Activated CD4-positive, CD25-positive, alpha-beta regulatory T cell (primary cell): ENCODE data around the gene ZBTB4.
A peak's percentile ranks its signal among the peaks of the same experiment; 100 is the strongest.

ENCODE experiments used
- DNase-seq, 4 experiments: peaks; one replicate each; lab custom pipeline; 2025; lab: John Stamatoyannopoulos, UW

Gene ZBTB4

DNA sequence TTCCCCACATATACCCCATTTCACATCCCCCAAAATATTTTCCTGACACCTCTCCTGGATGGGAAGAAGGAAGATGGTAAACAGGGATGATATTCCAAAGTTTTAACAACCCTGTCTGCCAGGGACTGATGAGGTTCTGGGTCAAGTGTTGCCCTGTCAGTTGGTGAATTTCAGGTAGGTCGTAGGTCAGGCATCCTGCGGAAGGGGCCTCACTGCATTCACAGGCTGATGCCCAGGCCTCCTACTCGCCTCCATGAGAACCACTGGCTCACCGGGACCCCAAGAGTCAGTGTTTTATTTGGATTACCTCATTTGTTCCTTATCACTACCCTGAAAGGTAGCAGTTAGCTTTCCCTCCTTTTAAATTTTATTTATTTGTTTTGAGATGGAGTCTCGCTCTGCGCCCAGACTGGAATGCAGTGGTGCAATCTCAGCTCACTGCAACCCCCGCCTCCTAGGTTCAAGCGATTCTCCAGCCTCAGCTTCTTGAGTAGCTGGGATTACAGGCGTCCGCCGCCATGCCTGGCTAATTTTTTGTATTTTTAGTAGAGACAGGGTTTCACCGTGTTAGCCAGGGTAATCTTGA lies 10.5 kb downstream of the ZBTB4 start:
- no peak for DNase-seq

DNA sequence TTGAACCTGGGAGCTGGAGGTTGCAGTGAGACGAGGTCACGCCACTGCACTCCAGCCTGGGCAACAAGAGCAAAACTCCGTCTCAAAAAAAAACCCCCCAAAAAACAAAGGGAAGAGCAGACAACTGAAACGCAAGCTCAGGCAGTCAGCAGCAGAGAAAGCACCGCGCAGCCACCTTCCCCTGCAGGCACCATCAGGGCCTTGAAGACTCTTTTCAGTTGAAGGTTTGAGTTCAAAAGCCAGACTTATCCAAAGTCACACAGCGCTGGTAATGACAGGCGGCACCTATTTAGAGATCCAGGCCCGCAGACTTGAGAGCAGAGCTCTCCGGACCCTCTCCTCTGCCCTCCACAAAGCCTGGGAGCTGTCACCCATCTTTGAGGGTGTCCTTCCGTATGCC lies 11.1 kb downstream of the ZBTB4 start:
- DNase-seq, result no peak

DNA sequence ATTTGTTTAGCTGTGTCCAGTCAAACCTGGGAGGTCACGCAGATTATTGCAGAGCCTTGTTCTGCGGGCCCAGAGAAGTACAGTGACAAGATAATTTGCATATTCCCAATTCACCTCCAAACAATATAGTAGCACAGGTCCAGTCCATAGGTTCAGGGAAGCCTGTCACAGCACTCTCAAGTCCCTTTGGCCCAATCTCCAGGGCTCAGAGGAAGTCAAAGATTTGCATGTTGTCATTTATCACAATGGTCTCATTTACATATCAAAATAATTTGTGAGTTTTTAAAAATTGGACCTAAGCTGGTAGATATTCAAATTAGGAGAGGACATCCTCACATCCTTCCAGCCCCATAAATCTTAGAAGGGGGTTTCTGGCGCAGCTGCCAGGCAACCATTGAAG lies 11.9 kb downstream of the ZBTB4 start:
- DNase-seq, result no peak

DNA sequence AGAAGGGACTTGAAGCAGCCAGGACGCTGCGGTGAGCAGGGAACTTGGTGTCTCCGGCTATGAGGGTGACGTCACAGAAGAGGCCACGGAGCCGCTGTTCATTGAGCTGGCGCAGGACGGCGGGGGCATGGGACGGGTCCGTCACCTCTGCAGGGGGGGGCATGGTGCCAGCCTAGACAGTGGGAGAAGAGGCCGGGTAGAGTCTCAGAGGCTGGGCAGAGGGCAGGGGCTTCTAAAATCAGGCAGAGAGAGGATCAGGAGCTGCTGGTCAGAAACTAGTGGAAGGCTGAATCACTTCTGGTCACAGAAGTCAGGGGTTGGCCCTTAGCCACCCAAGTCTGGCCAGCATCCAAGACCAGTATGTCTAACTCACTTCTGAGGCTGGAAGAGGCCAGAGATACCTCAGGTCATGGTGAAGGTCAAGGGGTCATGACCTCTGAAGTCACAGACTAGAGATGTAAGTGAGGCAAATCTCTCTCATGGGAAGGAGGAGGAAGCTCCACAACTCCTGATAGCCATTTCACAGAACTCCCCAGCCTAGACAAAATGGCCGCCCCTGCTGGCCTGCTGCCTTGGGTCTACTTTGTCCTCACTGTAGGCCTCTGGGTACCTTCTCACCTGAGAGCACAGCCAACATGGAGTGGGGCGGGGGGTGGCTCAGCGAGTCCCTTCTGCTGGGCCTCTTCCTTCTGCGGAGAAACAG lies 12.6 kb downstream of the ZBTB4 start:
- no peak for DNase-seq

DNA sequence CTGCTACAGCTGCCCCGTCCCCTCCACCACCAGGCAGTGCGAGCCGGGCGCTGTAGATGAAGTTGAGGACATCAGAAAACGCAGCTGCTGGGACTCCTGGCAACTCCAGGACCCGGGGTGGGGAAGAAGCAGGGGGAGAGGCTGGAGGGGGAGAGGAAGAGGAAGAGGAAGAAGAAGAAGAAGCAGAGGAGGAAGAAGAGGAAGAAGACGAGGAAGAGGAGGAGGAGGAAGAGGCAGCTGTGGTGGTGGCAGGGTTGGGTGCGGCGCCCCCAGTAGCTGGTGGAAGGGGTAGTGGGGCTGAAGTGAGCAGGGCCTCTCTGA lies 13.2 kb downstream of the ZBTB4 start:
- DNase-seq, result no peak

DNA sequence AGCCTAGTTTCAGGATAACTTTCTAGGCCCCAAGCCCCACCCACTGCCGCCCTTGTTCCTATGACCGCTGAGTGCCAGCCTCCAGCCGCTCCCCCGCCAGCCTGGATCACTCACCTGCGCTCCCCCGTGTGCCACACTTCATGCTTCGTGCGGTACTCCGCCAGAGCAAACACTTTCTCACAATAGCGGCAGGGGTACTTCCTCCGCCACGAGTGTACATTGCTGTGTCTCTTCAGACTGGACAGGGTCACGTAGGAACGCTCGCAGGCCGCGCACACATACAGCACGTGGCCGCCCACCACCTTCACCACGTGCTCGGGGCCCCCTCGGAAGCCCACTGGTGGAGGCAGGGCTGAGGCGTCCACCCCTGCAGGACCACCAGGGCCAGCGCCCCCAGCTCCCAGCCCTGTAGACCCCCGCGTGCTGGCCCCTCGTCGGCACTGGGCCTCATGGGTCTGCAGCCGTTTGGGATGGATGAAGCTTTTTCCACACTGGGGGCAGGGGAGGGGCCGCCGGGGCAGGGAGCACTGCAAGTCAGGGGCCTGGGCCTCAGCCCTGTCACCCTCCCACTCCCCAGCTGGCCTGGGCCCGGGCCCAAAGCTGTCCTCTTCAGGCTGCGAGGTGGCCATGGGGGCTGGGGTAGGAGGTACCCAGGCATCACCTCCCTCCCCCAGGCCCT lies 13.7 kb downstream of the ZBTB4 start:
- DNase-seq, result no peak

DNA sequence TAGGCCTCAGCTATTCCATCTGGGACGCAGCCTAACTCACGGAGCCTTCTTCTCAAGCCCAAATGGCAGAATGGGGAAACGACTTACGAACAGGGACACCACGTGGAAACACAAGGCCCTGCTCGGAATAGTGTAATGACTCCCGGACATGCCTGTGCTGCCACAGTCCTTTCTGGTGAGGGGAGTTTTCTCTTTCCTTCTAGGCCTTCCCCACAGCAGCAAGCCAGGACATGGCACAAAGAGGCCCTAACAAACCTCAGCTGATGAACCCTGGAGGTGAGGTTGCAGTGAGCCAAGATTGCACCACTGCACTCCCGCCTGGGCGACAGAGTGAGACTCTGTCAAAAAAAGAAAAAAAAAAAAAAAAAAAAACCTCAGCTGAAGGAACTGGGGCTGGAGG lies 15.3 kb downstream of the ZBTB4 start:
- DNase-seq, result no peak

DNA sequence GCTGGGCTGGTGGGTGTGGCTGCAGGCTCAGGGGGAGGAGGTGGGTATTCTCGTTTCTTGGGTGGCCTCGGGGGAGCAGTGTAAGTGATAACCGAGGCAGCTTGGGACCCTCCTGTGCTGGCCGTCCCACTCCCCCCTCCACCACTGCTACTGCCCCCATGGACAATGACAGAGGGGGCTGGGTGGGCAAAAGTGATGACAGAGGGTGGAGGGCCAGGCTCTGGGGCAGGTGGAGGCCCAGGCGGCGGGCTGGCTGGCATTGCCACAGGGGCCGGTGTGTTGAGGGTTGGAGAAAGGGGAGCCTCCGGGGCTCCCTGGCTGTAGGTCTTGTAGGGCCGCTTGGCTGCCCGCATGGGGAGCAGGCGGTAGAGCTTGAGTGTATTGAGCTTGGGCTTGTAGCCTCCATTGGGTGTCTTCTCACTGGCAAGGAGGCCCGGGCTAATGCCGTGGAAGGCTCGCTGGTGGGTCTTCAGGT lies 16.0 kb downstream of the ZBTB4 start:
- no peak for DNase-seq

DNA sequence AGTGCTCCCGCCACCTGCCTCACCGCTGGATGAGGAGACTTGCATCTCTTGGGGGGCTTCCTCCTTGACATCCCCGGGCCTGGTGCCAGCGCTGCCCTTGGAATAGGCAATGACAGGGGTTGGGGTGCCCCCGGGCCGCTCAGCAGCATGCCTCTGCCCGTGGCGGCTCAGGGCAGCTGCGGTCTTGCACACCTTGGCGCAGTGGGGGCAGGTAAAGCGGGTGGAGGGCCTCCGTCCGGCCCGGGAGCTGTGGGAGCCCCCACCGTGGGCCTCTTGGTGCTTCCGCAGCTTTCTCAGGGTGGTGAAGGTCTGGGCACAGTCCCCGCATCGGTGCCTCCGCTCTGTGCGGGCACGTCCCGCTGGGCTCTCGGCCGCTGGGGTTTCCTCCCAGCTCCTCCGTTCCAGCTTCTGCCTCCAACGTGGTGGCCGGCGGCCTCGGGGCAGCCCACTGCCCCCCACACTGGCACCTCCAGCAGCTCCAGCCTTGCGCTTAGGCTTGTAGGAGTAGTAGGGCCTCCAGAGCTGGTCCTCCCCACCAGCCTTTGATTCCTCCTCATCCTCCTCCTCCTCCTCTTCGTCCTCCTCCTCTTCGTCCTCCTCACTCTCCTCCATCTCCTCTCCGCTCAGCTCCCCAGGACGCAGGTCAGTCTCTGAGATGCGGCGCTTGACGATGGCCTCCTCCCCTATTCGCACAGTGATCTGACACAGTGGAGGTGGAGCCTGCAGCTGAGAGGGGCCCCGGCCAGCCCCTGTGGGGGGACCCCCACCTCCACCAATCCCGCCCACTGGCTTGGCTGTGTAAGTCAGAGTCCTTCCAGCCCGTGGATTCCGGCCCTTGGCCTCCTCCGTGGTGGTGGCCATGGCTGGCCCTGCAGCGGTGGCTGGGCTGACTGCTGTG lies 16.7 kb downstream of the ZBTB4 start:
- DNase-seq, result no peak

DNA sequence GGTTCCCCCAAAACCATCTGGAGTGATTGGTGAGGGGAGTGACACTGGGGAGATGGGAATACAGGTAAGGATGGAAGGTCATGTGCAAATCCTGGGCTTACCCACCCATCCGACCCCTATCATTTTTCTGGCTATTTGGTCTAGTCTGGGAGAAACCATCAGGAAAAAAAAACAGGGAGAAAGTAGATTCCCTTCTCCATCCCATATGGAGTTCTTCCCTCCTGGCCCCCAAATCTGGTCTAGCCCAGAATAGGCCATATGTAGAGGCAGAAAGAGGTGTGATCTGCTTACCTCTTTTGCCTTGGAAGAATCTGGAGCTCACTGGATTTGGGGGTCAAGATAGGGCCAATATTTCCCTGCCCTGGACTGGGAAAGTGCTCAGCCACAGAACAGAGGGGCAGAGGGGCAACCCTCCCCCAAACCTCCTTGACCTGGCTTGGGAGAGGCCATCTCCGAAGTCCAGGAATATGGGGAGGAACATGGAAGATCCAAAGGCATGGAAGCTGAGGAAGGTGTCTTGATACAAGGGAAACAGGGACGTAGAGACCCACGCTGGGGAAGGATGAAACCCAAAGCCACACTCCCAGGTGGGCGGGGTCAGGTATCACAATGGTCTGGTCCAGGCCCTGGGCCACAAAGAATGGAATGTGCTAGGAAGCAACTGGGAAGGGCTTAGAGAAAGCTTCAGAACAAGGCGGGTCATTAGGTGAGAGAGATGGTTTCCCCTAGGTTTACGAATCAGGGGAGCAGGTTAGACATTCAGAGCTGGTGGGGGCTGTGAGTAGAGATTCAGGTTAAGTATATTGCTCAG lies 18.4 kb downstream of the ZBTB4 start:
- DNase-seq, result no peak

DNA sequence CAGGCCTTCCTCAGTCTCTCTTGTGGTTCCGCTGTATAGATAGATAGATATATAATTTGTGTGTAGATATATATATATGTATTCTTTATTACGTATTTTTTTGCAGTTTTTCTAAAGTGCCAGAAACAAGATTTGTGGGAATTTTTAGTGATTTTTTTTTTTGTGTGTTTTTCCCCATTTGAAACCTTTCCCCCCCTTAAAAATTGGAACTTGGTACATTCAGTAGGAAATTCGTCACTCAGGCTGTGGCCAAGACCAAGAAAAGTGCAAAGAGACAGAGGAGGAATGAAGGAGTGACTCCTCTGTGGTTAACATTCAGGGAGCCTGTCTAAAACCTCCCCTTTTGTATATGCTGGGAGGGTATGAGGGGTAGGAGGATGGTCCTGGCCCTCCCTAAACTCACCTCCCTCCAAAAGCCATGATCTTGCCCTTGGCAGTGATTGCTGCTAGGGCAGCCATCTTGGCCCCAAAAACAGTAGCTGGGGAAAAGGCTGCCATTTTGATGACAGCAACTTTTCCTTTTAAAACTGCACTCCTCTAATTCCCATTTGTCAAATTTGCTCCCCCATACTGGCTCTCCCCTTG lies 19.4 kb downstream of the ZBTB4 start:
- DNase-seq, result no peak

DNA sequence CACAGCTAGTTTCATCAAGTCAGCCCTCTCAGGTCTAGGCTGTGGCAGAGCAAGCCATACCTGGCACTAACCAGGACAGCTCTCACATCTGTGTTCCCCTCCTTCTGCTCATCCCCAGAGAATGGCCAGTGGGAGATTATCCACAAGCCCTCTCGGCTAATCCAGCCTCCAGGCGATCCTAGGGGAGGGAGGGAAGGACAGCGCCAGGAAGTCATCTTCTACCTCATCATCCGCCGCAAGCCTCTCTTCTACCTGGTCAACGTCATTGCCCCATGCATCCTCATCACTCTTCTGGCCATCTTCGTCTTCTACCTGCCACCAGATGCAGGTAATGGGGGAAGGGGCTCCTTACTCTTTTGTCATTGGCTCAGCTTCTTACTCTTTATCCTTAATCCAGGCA lies 31.0 kb downstream of the ZBTB4 start:
- no peak for DNase-seq

DNA sequence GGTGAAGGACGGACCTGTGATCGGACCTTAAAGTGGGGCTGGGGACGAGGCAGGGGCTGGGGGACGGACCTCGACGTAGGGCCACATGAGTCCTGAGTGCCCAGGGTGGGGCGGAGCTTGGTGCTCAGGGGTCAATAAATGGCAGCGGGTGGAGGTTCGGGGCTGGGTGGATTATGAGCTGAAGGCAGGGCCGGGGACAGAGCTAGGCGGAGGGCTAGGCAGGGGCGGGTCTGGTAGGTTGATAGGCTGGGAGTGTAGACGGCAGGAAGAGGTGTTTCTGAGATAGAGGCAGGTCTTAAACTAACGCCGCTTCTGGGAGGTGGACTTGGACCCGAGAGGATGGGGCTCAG lies 33.8 kb downstream of the ZBTB4 start:
- peak in 1 of 4 experiments; percentile 14 for DNase-seq

DNA sequence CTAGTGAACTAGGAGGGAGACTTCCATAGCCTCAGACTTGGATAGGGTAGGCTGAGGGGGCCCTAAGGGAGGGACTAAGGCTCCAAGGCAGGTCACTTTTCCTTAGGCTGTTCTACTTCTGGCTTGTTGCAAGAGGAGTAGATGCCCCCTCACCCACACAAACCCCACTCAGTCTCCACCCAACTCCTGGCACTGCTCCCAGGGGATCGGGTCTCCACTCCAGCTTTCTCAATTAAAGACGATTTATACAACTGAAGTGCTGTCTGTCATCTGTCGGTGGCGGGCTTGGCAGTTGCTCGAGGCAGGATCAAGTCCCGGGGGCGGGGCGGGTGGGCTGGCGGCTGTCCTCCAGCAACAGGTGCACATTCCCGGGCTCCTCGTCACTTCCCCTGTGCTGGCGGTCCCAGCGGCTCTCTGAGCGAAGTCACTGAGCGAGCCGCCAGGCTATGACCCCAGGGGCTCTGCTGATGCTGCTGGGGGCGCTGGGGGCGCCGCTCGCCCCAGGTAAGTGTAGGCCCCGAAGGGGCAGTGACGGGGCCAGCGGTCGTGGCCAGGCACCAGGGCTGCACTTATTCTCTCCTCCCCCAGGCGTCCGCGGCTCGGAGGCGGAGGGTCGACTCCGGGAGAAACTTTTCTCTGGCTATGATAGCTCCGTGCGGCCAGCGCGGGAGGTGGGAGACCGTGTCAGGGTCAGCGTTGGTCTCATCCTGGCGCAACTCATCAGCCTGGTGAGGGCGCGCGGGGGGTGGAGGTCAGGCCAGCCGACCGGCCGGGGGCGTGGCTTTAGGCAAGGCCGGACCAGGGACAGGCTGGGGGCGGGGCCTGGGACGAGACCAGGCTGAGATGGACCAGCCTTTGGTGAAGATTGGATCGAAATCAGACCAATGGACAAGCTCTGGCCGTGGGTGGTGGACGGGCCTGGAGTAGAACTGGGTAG lies 34.5 kb downstream of the ZBTB4 start, which contains the start of gene CHRNB1:
TSS of gene CHRNB1 (plus strand) at position 380 of the 937 bp plus-strand sequence. CDS start at position 447, 67 bp downstream.
- DNase-seq, result no peak

DNA sequence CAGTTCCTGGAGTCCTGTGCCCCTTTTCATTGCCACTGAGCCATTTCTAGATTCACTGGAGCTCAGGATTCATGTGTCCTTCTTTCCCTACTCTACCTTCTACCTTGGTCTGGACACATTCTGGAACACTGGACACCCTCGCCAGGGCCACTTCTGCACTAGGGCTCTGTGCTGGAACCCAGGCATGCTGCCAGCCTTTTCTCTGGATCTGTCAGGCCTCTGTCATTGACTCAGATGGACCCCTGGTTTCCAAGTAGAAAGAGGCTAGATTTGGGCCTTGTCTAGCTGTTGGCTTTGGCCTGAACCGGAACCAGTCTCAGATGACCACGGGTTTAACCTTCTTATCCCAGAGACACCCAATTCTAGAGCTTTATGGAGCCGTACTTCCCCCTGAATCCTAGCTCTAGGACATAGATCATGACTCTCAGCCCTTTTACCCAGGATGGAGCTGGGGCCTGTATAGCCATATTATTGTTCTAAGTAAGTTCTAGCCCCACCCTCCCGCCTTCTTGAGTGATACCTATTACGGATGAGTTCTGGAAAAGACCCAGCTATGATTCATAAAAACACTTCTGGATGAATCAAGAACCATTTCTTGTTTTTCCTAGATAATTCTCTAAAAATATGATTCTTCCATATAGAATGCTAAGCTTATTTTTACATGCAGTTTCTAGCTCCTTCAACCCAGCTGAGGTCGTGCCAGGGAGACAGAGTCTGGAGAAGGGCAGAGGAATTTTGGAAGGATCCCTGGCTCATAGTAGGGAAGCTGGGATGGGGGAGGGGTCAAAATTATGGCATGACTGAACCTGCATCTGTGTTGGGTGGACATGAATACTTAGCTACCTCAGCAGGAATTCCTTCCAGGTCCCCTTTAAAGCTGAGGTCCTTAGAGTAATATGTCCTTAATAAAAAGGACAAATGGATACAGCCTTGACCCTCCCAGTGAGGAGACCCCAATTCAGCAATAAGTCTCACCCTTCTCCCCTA lies 35.6 kb downstream of the ZBTB4 start:
- DNase-seq, result no peak

DNA sequence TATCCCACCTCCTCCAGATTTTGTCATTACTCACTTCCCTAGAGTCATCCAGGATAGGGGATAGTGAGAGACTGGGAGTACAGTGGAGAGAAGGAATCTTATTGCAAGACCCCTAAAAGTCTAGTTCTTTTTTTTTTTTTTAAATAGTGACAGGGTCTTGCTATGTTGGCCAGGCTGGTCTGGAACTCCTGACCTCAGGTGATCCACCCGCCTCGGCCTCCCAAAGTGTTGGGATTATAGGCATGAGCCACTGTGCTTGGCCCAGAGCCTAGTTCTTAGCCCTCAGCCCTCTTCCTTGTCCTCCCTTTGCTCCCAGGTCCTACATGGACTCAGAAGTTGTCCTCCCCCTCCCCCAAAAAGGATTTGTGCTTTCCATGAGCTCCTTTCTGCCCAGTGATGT lies 37.3 kb downstream of the ZBTB4 start:
- no peak for DNase-seq

DNA sequence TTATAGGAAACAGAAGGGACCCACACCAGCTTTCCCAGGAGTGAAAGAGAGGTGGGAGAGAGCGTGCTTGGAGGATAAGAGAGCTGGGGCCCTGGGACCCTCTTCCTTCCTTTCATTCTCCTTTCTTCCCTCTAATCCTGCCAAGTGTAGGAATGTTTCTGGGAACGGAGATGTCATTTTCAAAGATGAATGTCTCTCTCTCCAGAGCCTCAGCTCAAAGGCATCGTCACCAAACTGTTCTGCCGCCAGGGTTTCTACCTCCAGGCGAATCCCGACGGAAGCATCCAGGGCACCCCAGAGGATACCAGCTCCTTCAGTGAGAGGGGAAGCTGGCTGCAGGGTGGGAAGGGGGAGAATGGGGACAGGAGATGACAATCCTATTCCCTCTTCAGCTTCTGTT lies 38.2 kb downstream of the ZBTB4 start:
- no peak for DNase-seq

DNA sequence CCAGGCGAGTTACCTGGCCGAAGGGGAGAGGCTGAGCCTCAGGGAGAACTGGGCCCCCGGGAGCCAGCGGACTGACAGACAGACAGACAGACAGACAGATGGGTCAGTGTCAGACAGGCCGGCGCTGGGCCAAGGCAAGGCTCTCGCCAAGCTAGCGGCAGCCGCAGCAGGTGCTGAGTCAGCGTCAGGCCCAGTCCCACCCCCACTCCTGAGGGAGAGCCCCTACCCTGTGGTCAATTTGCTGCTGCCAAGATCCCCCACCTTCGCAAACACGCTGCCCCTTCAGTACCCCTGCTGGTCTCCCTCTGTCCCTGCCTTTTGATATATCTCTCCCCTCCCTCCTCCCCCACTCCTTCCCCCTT lies 38.6 kb downstream of the ZBTB4 start:
- DNase-seq, result no peak
